Muscle of leg (tissue), 11 donors: ENCODE measurements around the gene EIF3C. TPM values are rescaled to one million over a fixed set of nuclear protein-coding genes. Genes with fewer than 3 reads are reported as not detected.
"Not testable (repeated sequence)": the region's sequence is repeated elsewhere in the genome, so short reads cannot be mapped to it uniquely, and the experiment has no call there.

Experiments
- DNase-seq: peaks from one replicate; pipeline ENCODE4 v3.0.0; 2013
- H3K27ac ChIP-seq: one replicate; pipeline ENCODE4 v1.5.1; 2013; ENCODE audit warnings: mild to moderate bottlenecking, low read length, control low read depth
- H3K27me3 ChIP-seq: one replicate; pipeline ENCODE4 v1.6.1; 2013; ENCODE audit warnings: low read length; ENCODE audit not compliant: control insufficient read depth, insufficient read depth
- H3K36me3 ChIP-seq: one replicate; pipeline ENCODE4 v1.6.1; 2013; ENCODE audit warnings: low read length; ENCODE audit not compliant: control insufficient read depth, insufficient read depth
- H3K4me1 ChIP-seq: one replicate; pipeline ENCODE4 v1.6.1; 2013; ENCODE audit warnings: low read length; ENCODE audit not compliant: control insufficient read depth, insufficient read depth
- H3K4me3 ChIP-seq: one replicate; pipeline ENCODE4 v1.5.1; 2013; ENCODE audit warnings: low read length, control low read depth
- H3K9me3 ChIP-seq: replicated peaks from 2 replicates; pipeline ENCODE4 v1.6.1; 2013; ENCODE audit warnings: low read depth, low read length; ENCODE audit not compliant: control insufficient read depth
- WGBS: methylation state at CpG from one replicate; pipeline ENCODE4 v1.1.5; 2013; ENCODE audit warnings: missing lambda C conversion rate; ENCODE audit not compliant: insufficient coverage; 5-methylcytosine and 5-hydroxymethylcytosine counted together
- polyA plus RNA-seq, 8 donors: library from polyadenylated mRNA; unstranded; fragments of 120-200 nt; gene quantifications; one replicate each; pipeline versions ENCODE4 v1.2.1 to v1.2.3, GENCODE V29; 2013; ENCODE audit warnings: inconsistent platforms in 1 of 8, low replicate concordance in 1 of 8; ENCODE audit not compliant: insufficient read length in 8 of 8, insufficient read depth in 1 of 8
- total RNA-seq: library from RNA; stranded (reverse); fragments of 120-200 nt; gene quantifications from one replicate; pipeline ENCODE4 v1.2.4, GENCODE V29; 2013

Gene EIF3C
- total and polyA plus RNA-seq, 9 donors: 242 to 462 (median 343) TPM

GRCh38 chr16:28699792-28700191, 11.5 kb upstream of the EIF3C start:
- H3K9me3 ChIP-seq, H3K4me3 ChIP-seq, H3K27ac ChIP-seq, H3K27me3 ChIP-seq, DNase-seq, H3K36me3 ChIP-seq, H3K4me1 ChIP-seq: not testable (repeated sequence)
- WGBS: no CpG with 5 or more reads among the region's 9 CpGs

GRCh38 chr16:28700349-28700748, 10.9 kb upstream of the EIF3C start:
- H3K4me3 ChIP-seq, H3K27ac ChIP-seq, H3K9me3 ChIP-seq, H3K27me3 ChIP-seq, H3K4me1 ChIP-seq, H3K36me3 ChIP-seq, DNase-seq: not testable (repeated sequence)
- WGBS: 94% methylated on average over 8 of the region's 19 CpGs

DNA sequence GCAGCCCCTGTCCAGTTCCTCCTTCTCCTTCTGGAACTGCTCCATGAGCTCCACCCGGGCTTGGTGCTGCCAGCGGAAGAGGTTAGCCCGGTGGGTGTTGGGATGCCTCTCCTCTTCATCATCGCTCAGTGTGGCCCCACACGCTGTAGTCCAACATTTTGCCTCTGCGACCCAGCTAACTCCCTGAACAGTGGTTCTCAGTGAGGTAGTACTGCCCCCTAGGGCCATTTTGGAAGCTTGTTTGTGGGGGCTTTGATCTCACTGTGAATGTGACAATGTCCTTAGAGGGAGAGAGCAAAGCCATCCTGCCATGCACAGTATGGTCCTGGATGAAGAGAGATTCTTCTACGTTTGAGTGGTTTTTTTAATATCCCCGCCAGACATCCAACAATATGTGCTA, 9.9 kb upstream of the EIF3C start:
- H3K4me3 ChIP-seq, H3K27me3 ChIP-seq, DNase-seq, H3K36me3 ChIP-seq, H3K27ac ChIP-seq, H3K9me3 ChIP-seq, H3K4me1 ChIP-seq: not testable (repeated sequence)
- WGBS: no CpG with 5 or more reads among the region's 8 CpGs

- H3K27me3 ChIP-seq, H3K36me3 ChIP-seq: not testable (repeated sequence)
- no CpG with 5 or more reads among the region's 7 CpGs for WGBS
Measured at GRCh38 chr16:28704246-28704645, 7.0 kb upstream of the EIF3C start.

GRCh38 chr16:28722852-28723650, 11.8 kb downstream of the EIF3C start:
- not testable (repeated sequence) for H3K36me3 ChIP-seq, H3K27ac ChIP-seq, H3K9me3 ChIP-seq, H3K4me3 ChIP-seq, H3K4me1 ChIP-seq, DNase-seq, H3K27me3 ChIP-seq
- WGBS: 95% methylated on average over 4 of the region's 15 CpGs

More at GRCh38 chr16:28704246-28704645, 7.0 kb upstream of the EIF3C start:
- not testable (repeated sequence) for H3K27ac ChIP-seq, H3K9me3 ChIP-seq, H3K4me3 ChIP-seq, DNase-seq, H3K4me1 ChIP-seq

DNA sequence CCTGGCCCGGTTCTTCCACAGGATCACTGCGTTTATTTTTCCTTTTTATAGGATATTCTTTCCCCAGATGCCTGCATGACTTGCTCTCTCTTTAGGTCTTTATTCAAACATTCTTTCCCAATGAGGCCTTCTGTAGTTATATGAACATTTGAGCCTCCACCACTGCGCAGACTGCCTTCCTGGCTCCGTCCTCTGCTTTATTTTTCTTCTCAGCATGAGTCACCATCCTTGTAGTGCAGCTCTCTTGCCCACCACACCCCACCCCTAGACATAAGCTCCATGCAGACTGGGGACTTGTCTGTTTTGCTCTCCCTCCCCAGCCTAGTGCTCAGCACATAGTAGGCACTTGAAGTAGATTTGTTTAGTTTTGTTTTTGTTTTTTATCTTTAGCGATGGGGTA, 20.0 kb downstream of the EIF3C start:
- H3K9me3 ChIP-seq, H3K4me3 ChIP-seq, H3K36me3 ChIP-seq, H3K4me1 ChIP-seq, DNase-seq, H3K27me3 ChIP-seq, H3K27ac ChIP-seq: not testable (repeated sequence)
- no CpG with 5 or more reads among the region's 5 CpGs for whole genome bisulfite sequencing

GRCh38 chr16:28732455-28733124, 21.3 kb downstream of the EIF3C start:
- H3K27ac ChIP-seq, H3K27me3 ChIP-seq, H3K4me1 ChIP-seq, H3K4me3 ChIP-seq, H3K9me3 ChIP-seq, DNase-seq, H3K36me3 ChIP-seq: not testable (repeated sequence)
- no CpG with 5 or more reads among the region's 9 CpGs for WGBS

- H3K36me3 ChIP-seq, H3K9me3 ChIP-seq, H3K4me3 ChIP-seq, H3K27me3 ChIP-seq, H3K27ac ChIP-seq, DNase-seq, H3K4me1 ChIP-seq: not testable (repeated sequence)
- no CpG with 5 or more reads among the region's 9 CpGs for WGBS
Measured at GRCh38 chr16:28739787-28740186, 28.5 kb downstream of the EIF3C start.

DNA sequence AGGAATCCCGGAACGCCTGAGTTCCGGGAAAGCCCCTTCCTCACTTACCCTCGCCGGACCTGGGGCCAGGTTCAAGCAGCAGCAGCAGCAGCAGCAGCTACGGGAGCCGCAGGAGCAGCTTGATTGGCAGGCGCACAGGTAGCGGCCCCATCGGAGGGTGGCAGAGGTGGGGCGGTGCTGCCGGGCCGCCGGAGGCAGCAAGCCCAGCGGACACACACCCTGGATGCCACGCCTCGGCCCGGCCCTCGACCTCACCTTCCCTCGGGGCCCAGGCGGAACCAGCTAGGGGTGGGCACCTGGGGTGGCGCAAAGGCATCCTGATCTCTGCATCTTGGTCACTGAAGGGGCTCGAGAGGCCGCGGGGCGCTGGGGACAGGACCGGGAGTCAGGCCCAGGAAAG, 29.4 kb downstream of the EIF3C start:
- not testable (repeated sequence) for H3K27ac ChIP-seq, DNase-seq, H3K4me1 ChIP-seq, H3K27me3 ChIP-seq, H3K4me3 ChIP-seq, H3K36me3 ChIP-seq, H3K9me3 ChIP-seq
- WGBS: no CpG with 5 or more reads among the region's 27 CpGs

GRCh38 chr16:28741295-28741694, 30.0 kb downstream of the EIF3C start:
- not testable (repeated sequence) for H3K36me3 ChIP-seq, DNase-seq, H3K9me3 ChIP-seq, H3K4me1 ChIP-seq, H3K27ac ChIP-seq, H3K27me3 ChIP-seq, H3K4me3 ChIP-seq
- WGBS: no CpG with 5 or more reads among the region's 9 CpGs
